Kidney (tissue), 14 donors: ENCODE results near the gene CCDC13. TPM values are rescaled to one million over a fixed set of nuclear protein-coding genes. Genes with fewer than 3 reads are reported as not detected.
"Not testable (repeated sequence)": the region's sequence is repeated elsewhere in the genome, so short reads cannot be mapped to it uniquely, and the experiment has no call there.

ENCODE experiments used
- DNase-seq, 5 donors: peaks; one replicate each; pipeline ENCODE4 v3.0.0-alpha.2; 2013 to 2020
- FAIRE-seq: peaks from 2 replicates; lab custom pipeline; 2012; peaks lifted over from hg19 to GRCh38; lab: Jason Lieb, UNC
- H3K27ac ChIP-seq, 2 donors: one replicate each; pipeline ENCODE4 v1.7.0; 2013; ENCODE audit warnings: low read depth in 2 of 2, low read length in 2 of 2, inconsistent platforms in 1 of 2
- H3K27me3 ChIP-seq: one replicate; pipeline ENCODE4 v1.7.1; 2013; ENCODE audit warnings: low read length, inconsistent platforms; ENCODE audit not compliant: control insufficient read depth, insufficient read depth
- H3K36me3 ChIP-seq, 3 donors: one replicate each; pipeline versions ENCODE4 v1.7.0 to v1.7.1; 2013; ENCODE audit warnings: low read length in 3 of 3, control low read depth in 1 of 3, inconsistent platforms in 1 of 3; ENCODE audit not compliant: insufficient read depth in 3 of 3, control insufficient read depth in 2 of 3
- H3K4me1 ChIP-seq, 3 donors: one replicate each; pipeline versions ENCODE4 v1.7.0 to v1.7.1; 2013; ENCODE audit warnings: low read length in 3 of 3, inconsistent platforms in 1 of 3, low read depth in 1 of 3; ENCODE audit not compliant: control insufficient read depth in 2 of 3, insufficient read depth in 2 of 3
- H3K4me3 ChIP-seq, 3 donors: one replicate each; pipeline versions ENCODE4 v1.7.0 to v1.8.1; 2013; ENCODE audit warnings: low read length in 3 of 3, control low read depth in 1 of 3, inconsistent platforms in 1 of 3
- H3K9ac ChIP-seq, 3 donors: one replicate each; pipeline versions ENCODE4 v1.7.0 to v1.7.1; 2013; ENCODE audit warnings: low read length in 3 of 3, control low read depth in 1 of 3, inconsistent platforms in 1 of 3
- H3K9me3 ChIP-seq, 3 donors: one replicate each; pipeline versions ENCODE4 v1.7.0 to v1.7.1; 2013; ENCODE audit warnings: low read length in 3 of 3, control low read depth in 1 of 3, inconsistent platforms in 1 of 3; ENCODE audit not compliant: control insufficient read depth in 2 of 3, insufficient read depth in 1 of 3
- CTCF ChIP-seq: IDR thresholded peaks from 3 replicates; pipeline ENCODE4 v1.5.1; 2012; ENCODE audit warnings: mild to moderate bottlenecking, moderate library complexity, borderline replicate concordance; ENCODE audit not compliant: insufficient read depth; ENCODE audit errors: extremely low read depth
- intact Hi-C: fragments of 100-400 bp; cut with DNase I; formaldehyde crosslinking; loops from one replicate; pipeline ENCODE4 v1.11.1; 2022
- polyA plus RNA-seq: library from polyadenylated mRNA; stranded (reverse); fragments of 350-450 nt; fragmentation: Illumina TruSeq; extraction: RNeasy Lipid Tissue Mini Kit (QIAGEN cat#74804); gene quantifications from one replicate; pipeline ENCODE4 v1.2.3, GENCODE V29; 2014; ENCODE audit warnings: low read depth, low replicate concordance; ENCODE audit not compliant: insufficient read depth
- total RNA-seq: library from RNA; stranded (reverse); fragmentation: NEBNext Ultra II Directional; extraction: Animal tissue kit (Norgen Biotek cat#: 25700); gene quantifications from one replicate; pipeline ENCODE4 v1.2.1, GENCODE V29; 2021
- donor health status: control.
- donor health status: control.
- donor health status: control.
- donor health status: control.
- donor health status: control.
- donor health status: DM: yes; HTN: yes; CAD: no.
- donor health status: Normal renal cell carcinoma (clear cell type).

Gene CCDC13
- total and polyA plus RNA-seq, 2 donors from 2014 or later: 5.3 to 7.0 TPM

- no peak for FAIRE-seq
- H3K9ac ChIP-seq: no peak overlapping the region
- H3K27ac ChIP-seq: no peak overlapping the region
These were observed 41.2 kb upstream of the CCDC13 start for GRCh38 chr3:42814246-42814645.

DNA sequence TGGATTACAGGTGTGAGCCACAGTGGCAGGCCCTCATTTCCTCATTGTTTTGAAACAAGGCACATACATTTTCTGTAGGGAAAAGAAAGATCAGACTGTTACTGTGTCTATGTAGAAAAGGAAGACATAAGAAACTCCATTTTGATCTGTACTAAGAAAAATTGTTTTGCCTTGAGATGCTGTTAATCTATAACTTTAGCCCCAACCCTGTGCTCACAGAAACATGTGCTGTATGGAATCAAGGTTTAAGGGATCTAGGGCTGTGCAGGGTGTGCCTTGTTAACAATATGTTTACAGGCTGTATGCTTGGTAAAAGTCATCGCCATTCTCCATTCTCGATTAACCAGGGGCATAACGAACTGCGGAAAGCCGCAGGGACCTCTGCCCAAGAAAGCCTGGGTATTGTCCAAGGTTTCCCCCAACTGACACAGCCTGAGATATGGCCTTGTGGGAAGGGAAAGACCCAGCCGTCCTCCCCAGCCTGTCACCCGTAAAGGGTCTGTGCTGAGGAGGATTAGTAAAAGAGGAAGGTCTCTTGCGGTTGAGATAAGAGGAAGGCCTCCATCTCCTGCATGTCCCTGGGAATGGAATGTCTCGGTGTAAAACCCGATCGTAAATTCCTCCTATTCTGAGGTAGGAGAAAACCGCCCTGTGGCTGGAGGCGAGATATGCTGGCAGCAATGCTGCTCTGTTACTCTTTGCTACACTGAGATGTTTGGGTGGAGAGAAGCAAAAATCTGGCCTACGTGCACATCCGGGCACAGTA lies 38.2 kb upstream of the CCDC13 start:
- H3K27me3 ChIP-seq, FAIRE-seq, H3K9me3 ChIP-seq, H3K4me3 ChIP-seq, H3K9ac ChIP-seq, intact Hi-C loops, H3K36me3 ChIP-seq, H3K4me1 ChIP-seq: not testable (repeated sequence)
- peak overlapping the region; percentile 8 to 9 for H3K27ac ChIP-seq
- peak in 2 of 5 donors; percentile 10 to 29 for DNase-seq

More at GRCh38 chr3:42814246-42814645, 41.2 kb upstream of the CCDC13 start:
- DNase-seq: no peak
- Histone ChIP-seq H3K4me3 (no peak overlapping the region), H3K27me3 (no peaks in the 10 kb centered on the region), H3K4me1 (peaks cover 0 to 4% (median 0%) of the 10 kb centered on the region in 3 donors), H3K36me3 (no peaks in the 10 kb centered on the region), H3K9me3 (no peaks in the 10 kb centered on the region)
- intact Hi-C loops: no loop called here
- no peak for TF ChIP-seq CTCF

DNA sequence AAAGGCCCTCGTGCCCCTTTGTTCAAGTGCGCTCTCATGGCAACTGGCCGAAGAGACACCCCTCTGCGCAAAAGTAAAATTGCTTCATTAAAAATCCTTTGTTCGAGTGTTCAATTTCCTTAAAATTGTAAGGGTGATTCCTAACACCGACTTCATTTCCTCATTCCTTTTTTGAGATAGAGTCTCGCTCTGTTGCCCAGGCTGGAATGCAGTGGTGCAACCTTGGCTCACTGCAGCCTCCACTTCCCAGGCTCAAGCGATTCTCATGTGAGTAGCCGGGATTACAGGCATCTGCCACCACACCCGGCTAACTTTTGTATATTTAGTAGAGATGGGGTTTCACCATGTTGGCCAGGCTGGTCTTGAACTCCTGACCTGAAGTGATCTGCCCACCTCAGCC lies 37.7 kb upstream of the CCDC13 start:
- H3K36me3 ChIP-seq, intact Hi-C loops, FAIRE-seq, H3K27ac ChIP-seq, H3K4me1 ChIP-seq, H3K27me3 ChIP-seq, H3K9me3 ChIP-seq, H3K9ac ChIP-seq, H3K4me3 ChIP-seq: not testable (repeated sequence)
- DNase-seq: peak; percentile 45 to 79 (median 60)

DNA sequence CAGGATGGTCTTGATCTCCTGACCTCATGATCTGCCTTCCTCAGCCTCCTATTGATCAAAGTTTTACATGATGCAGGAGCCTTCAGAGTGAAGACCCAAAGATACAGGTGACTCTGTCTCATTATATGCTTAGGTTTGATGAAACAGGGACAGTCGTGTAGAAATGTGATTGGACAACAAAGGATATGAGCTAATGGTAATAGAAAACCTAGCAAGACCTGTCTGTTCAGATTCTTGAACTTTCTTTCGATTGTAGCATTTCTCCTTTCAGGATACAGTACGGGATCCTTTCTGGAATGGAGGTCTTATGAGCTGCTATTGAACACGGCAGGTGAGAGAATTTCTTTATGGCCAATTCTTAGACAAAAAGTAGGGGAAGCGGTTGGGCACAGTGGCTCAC lies 36.1 kb upstream of the CCDC13 start, which contains the start of gene ACKR2:
Gene ACKR2 (plus strand): TSS at position 244 of the 400 bp plus-strand sequence. CDS start 55,058 bp downstream, outside the sequence.
- H3K27me3 ChIP-seq: no peaks in the 10 kb centered on the region
- no peak for FAIRE-seq
- intact Hi-C loops: no loop called here

More for the DNA sequence above, 36.1 kb upstream of the CCDC13 start, which contains the start of gene ACKR2:
- no peaks in the 10 kb centered on the region for H3K36me3 ChIP-seq
- H3K27ac ChIP-seq: no peak within 1 kb of the TSS
- H3K9me3 ChIP-seq: no peaks in the 10 kb centered on the region
- TF ChIP-seq CTCF: no peak
- H3K9ac ChIP-seq: no peak within 1 kb of the TSS
- H3K4me1 ChIP-seq: peaks cover 0 to 4% (median 0%) of the 10 kb centered on the region in 3 donors
- H3K4me3 ChIP-seq: no peak within 1 kb of the TSS
- no peak for DNase-seq
